ENCODE results near the gene CATSPERZ.
"Not testable (repeated sequence)": the region's sequence is repeated elsewhere in the genome, so short reads cannot be mapped to it uniquely, and the experiment has no call there.

Gene CATSPERZ

GRCh38 chr11:64320556-64320955 is 20.4 kb downstream of the CATSPERZ start:
- H3K4me1 ChIP-seq (ENCODE audit: control insufficient read depth in 1 of 2, insufficient read depth in 1 of 2, low read depth in 1 of 2, low read length in 1 of 2) = peaks cover 22 to 31% of the 10 kb centered on the region in 2 experiments
- no peak for TF ChIP-seq CTCF (IDR thresholded peaks at IDR 0.05)
- peaks cover 43% of the 10 kb centered on the region for H3K36me3 ChIP-seq
- no peaks in the 10 kb centered on the region for H3K27me3 ChIP-seq
- H3K4me3 ChIP-seq (ENCODE audit: low read depth in 1 of 2, low read length in 1 of 2) = no peak overlapping the region
- peak overlapping the region; percentile 96 for H3K27ac ChIP-seq
- no peaks in the 10 kb centered on the region for H3K9me3 ChIP-seq

- Histone ChIP-seq H3K27ac (peak overlapping the region; percentile 96), H3K4me1 (ENCODE audit: control insufficient read depth in 1 of 2, insufficient read depth in 1 of 2, low read depth in 1 of 2, low read length in 1 of 2) (peaks cover 22 to 31% of the 10 kb centered on the region in 2 experiments), H3K9me3 (no peaks in the 10 kb centered on the region), H3K27me3 (no peaks in the 10 kb centered on the region), H3K4me3 (ENCODE audit: low read depth in 1 of 2, low read length in 1 of 2) (no peak overlapping the region), H3K36me3 (peaks cover 38% of the 10 kb centered on the region)
- TF ChIP-seq CTCF (IDR thresholded peaks at IDR 0.05) = no peak
These were observed 20.9 kb downstream of the CATSPERZ start for GRCh38 chr11:64321026-64321425.

GRCh38 chr11:64321533-64321932 is 21.4 kb downstream of the CATSPERZ start:
- TF ChIP-seq CTCF (IDR thresholded peaks at IDR 0.05) = no peak
- Histone ChIP-seq H3K4me1 (ENCODE audit: control insufficient read depth in 1 of 2, insufficient read depth in 1 of 2, low read depth in 1 of 2, low read length in 1 of 2) (peaks cover 22 to 26% of the 10 kb centered on the region in 2 experiments), H3K27me3 (no peaks in the 10 kb centered on the region), H3K4me3 (ENCODE audit: low read depth in 1 of 2, low read length in 1 of 2) (no peak overlapping the region), H3K27ac (peak overlapping the region; percentile 96), H3K36me3 (peaks cover 33% of the 10 kb centered on the region), H3K9me3 (no peaks in the 10 kb centered on the region)

- Histone ChIP-seq H3K27ac (no peak overlapping the region), H3K4me1 (ENCODE audit: control insufficient read depth in 1 of 2, insufficient read depth in 1 of 2, low read depth in 1 of 2, low read length in 1 of 2) (peaks cover 14 to 18% of the 10 kb centered on the region in 2 experiments), H3K27me3 (no peaks in the 10 kb centered on the region), H3K36me3 (peaks cover 33% of the 10 kb centered on the region), H3K9me3 (no peaks in the 10 kb centered on the region), H3K4me3 (ENCODE audit: low read depth in 1 of 2, low read length in 1 of 2) (no peak overlapping the region)
- no peak for TF ChIP-seq CTCF (IDR thresholded peaks at IDR 0.05)
These were observed 22.7 kb downstream of the CATSPERZ start for GRCh38 chr11:64322925-64323260.

- no peak overlapping the region for H3K27ac ChIP-seq
- no peak for TF ChIP-seq CTCF (IDR thresholded peaks at IDR 0.05)
- H3K36me3 ChIP-seq = peaks cover 33% of the 10 kb centered on the region
- H3K27me3 ChIP-seq = no peaks in the 10 kb centered on the region
- peaks cover 14% of the 10 kb centered on the region in 2 experiments for H3K4me1 ChIP-seq (ENCODE audit: control insufficient read depth in 1 of 2, insufficient read depth in 1 of 2, low read depth in 1 of 2, low read length in 1 of 2)
- H3K4me3 ChIP-seq (ENCODE audit: low read depth in 1 of 2, low read length in 1 of 2) = no peak overlapping the region
- H3K9me3 ChIP-seq = no peaks in the 10 kb centered on the region
These were observed 23.2 kb downstream of the CATSPERZ start for GRCh38 chr11:64323373-64323772.

- not testable (repeated sequence) for H3K4me3 ChIP-seq (ENCODE audit: low read depth in 1 of 2, low read length in 1 of 2); H3K27me3 ChIP-seq; H3K9me3 ChIP-seq; H3K27ac ChIP-seq
- H3K4me1 ChIP-seq (ENCODE audit: control insufficient read depth in 1 of 2, insufficient read depth in 1 of 2, low read depth in 1 of 2, low read length in 1 of 2) = peaks cover 9 to 11% of the 10 kb centered on the region in 2 experiments
- H3K36me3 ChIP-seq = peaks cover 33% of the 10 kb centered on the region
These were observed 23.8 kb downstream of the CATSPERZ start for GRCh38 chr11:64323984-64324383.

All from neutrophil (primary cell).